Renal pelvis (tissue), 12 donors: ENCODE measurements around the gene ARF3. TPM values are rescaled to one million over a fixed set of nuclear protein-coding genes. Genes with fewer than 3 reads are reported as not detected.

Source experiments
- DNase-seq: peaks from one replicate; pipeline ENCODE4 v3.0.0-alpha.2; 2013
- long read RNA-seq, 16 experiments: transcript quantifications; one replicate each; lab custom pipeline, GENCODE V29; 2026
- polyA plus RNA-seq, 3 donors: library from polyadenylated mRNA; unstranded; fragments of 120-200 nt; gene quantifications; one replicate each; pipeline ENCODE4 v1.2.1, GENCODE V29; 2013; ENCODE audit not compliant: insufficient read length in 3 of 3

The ARF3 gene
- polyA plus RNA-seq = 100 to 1,000 TPM; 130 to 138 (median 138) TPM
- long read RNA-seq, donor 1, full-length matches to known transcripts = 40 of 45 reads
- long read RNA-seq, donor 1, partial matches to known transcripts = 5 of 45 reads
- long read RNA-seq, donor 1, other reads (novel, unspliced or antisense) = 0 of 45 reads
- long read RNA-seq, donor 2, full-length matches to known transcripts = 44 of 52 reads
- long read RNA-seq, donor 2, partial matches to known transcripts = 8 of 52 reads
- long read RNA-seq, donor 2, other reads (novel, unspliced or antisense) = 0 of 52 reads
- long read RNA-seq, donor 3, full-length matches to known transcripts = 44 of 44 reads
- long read RNA-seq, donor 3, partial matches to known transcripts = 0 of 44 reads
- long read RNA-seq, donor 3, other reads (novel, unspliced or antisense) = 0 of 44 reads
- long read RNA-seq, donor 4, full-length matches to known transcripts = 47 of 47 reads
- long read RNA-seq, donor 4, partial matches to known transcripts = 0 of 47 reads
- long read RNA-seq, donor 4, other reads (novel, unspliced or antisense) = 0 of 47 reads
- long read RNA-seq, donor 5, full-length matches to known transcripts = 20 of 20 reads
- long read RNA-seq, donor 5, partial matches to known transcripts = 0 of 20 reads
- long read RNA-seq, donor 5, other reads (novel, unspliced or antisense) = 0 of 20 reads
- long read RNA-seq, donor 6, full-length matches to known transcripts = 35 of 40 reads
- long read RNA-seq, donor 6, partial matches to known transcripts = 5 of 40 reads
- long read RNA-seq, donor 6, other reads (novel, unspliced or antisense) = 0 of 40 reads
- long read RNA-seq, donor 7, full-length matches to known transcripts = 30 of 43 reads
- long read RNA-seq, donor 7, partial matches to known transcripts = 13 of 43 reads
- long read RNA-seq, donor 7, other reads (novel, unspliced or antisense) = 0 of 43 reads
- long read RNA-seq, donor 8, full-length matches to known transcripts = 8 of 8 reads
- long read RNA-seq, donor 8, partial matches to known transcripts = 0 of 8 reads
- long read RNA-seq, donor 8, other reads (novel, unspliced or antisense) = 0 of 8 reads
- long read RNA-seq, donor 9, full-length matches to known transcripts = 69 of 69 reads
- long read RNA-seq, donor 9, partial matches to known transcripts = 0 of 69 reads
- long read RNA-seq, donor 9, other reads (novel, unspliced or antisense) = 0 of 69 reads
- long read RNA-seq, donor 10, full-length matches to known transcripts = 37 of 49 reads
- long read RNA-seq, donor 10, partial matches to known transcripts = 12 of 49 reads
- long read RNA-seq, donor 10, other reads (novel, unspliced or antisense) = 0 of 49 reads
- long read RNA-seq, donor 11, full-length matches to known transcripts = 34 of 34 reads
- long read RNA-seq, donor 11, partial matches to known transcripts = 0 of 34 reads
- long read RNA-seq, donor 11, other reads (novel, unspliced or antisense) = 0 of 34 reads
- long read RNA-seq, donor 12, full-length matches to known transcripts = 59 of 66 reads
- long read RNA-seq, donor 12, partial matches to known transcripts = 7 of 66 reads
- long read RNA-seq, donor 12, other reads (novel, unspliced or antisense) = 0 of 66 reads
- long read RNA-seq, donor 13, full-length matches to known transcripts = 14 of 14 reads
- long read RNA-seq, donor 13, partial matches to known transcripts = 0 of 14 reads
- long read RNA-seq, donor 13, other reads (novel, unspliced or antisense) = 0 of 14 reads
- long read RNA-seq, donor 14 = 0 reads
- long read RNA-seq, donor 15, full-length matches to known transcripts = 42 of 42 reads
- long read RNA-seq, donor 15, partial matches to known transcripts = 0 of 42 reads
- long read RNA-seq, donor 15, other reads (novel, unspliced or antisense) = 0 of 42 reads
- long read RNA-seq, donor 16, full-length matches to known transcripts = 44 of 50 reads
- long read RNA-seq, donor 16, partial matches to known transcripts = 6 of 50 reads
- long read RNA-seq, donor 16, other reads (novel, unspliced or antisense) = 0 of 50 reads

- DNase-seq = peak; percentile 96
These were observed at the start of gene ARF3 for GRCh38 chr12:48957141-48958048. ARF3 (minus strand) TSS chr12:48957487; CDS start chr12:48941095, 16,392 bp downstream.

DNA sequence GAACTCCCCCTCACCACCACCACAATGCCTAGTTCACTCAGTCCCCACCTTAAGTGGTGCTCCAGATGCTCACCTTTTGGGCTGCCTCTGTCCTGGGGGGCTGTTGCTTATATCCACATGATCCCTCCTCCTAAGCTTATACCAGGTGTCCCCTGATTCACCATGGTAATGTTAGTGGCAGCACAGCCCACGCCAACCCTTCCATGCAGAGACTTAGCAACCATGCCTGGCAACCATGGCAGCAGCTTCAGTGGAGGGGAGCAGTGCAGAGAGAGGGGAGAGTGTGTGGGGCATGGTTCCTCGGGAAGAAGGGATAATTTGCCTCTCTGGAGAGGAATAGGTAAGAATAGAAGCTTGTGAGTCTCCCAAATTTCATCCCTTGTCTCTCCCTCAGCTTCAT, 43.1 kb upstream of the ARF3 start:
- DNase-seq = no peak

GRCh38 chr12:48999371-49000131, 42.3 kb upstream of the ARF3 start, which contains the start of gene DDN:
DDN (minus strand) TSS chr12:48999375; CDS start chr12:48999287, 88 bp downstream.
- no peak for DNase-seq

DNA sequence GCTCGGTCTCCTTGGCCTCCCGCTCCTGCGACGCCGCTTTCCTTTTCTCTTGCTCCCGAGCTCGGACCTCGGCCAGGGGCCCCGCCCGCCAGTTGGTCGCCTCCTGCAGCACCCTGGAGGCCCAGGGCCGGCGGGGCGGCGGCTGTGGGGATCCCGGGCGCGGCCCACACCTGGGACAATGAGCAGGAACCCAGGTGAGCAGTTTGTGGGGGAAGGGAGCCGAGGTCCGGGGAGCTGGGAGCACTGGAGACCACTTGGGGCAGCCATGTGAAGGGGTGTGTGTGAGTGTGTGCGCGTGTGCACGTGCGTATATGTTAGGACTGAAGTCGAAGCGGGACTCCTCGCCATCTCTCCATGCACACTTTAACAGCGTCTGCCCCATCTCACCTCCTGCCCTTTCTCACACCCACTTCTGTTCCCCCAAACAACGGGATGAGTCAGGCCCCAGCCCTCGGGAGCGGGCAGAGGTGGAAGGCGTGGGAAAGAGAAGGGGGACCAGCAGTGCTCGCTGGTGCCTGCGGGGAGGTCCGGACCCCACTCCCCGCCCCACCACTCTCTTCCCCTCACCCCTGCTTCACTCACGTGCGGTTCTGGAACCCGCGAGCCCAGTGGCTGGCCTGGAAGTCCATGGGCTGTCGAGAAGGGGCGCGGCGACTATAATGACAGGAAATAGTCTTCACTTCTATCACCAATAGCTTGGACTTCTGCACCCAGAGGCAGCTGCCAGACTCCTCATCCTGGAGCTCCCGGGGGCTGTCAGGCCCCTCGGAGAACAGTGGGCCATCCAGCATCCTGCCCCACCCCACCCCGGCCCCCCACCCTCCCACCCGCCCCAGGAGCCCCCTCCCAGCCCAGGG, 41.4 kb upstream of the ARF3 start:
- no peak for DNase-seq

DNA sequence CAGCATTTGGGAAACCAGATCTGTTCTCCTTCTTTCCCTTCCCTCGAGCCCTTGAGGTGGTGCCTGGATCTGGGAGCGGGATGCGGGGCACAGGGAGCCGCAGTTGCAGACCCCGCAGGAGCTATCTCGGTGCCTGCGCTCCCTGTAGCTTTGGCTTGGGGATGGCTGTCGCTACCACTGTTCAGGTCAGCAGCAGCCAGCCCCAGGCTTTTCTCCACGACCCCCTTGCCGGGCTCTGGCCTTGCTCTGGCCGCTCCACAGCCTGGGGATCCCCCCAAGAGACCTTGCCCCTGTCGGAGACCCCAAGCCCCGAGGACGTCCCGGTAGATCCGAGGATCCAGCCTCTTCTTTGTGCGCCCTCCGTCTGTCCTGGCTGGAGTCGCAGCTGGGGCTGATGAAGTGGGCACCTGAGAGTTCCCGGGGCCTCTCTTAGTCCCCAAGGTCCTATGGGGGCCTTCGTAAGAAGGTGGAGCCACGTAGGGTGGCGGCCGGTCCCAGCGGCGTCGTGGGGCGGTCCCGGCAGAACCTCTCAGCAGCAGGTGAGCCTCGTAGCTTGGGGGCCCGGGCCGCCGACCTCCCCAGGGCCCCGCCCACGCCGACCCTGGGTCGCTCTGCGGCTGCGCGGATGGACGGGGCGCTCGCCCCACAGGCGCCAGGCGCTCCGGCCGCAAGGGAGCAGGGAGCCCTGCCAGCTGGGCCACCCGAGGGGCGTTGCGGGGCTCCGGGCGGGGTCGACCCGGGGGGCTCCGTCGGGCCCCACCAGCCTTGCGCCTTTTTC, 40.6 kb upstream of the ARF3 start:
- DNase-seq = no peak

GRCh38 chr12:48996794-48997718, 39.8 kb upstream of the ARF3 start:
- DNase-seq = peak; percentile 79

DNA sequence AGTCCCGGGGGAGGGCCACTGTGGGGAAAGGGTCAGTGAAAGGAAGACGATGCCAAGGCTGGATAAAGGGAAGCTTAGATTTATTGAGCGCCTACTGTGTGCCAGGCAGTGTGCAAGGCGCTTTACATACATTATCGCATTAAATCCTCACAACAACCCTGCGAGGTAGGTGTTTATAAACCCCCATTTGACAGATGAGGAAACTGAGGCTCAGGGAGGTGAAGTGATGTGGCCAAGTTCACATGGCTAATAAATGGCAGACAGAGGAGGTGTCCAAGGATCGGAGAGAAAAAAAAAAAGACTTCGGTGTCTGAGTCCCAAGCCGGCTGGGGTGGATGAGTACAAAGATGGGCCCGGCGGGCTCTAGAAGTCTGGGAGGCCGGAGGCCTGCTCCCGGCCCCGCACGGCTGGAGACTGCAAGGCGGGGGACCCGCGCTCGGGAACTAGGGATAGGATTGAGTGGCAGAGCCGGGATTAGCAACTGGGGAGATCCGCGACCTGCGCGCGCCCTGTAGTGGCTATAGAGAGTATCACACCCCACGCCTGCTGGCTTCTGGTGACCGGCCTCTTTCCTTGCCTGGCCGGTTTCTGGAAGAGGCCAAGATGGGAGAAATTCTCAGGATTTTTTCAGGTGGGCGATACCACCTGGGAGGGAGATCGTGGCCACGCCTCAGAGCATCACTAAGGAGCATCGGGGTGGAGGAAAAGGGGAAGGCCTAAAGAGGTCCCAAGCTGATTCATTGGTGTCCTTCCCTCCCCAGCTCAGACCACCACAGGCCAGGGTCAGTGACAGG, 38.0 kb upstream of the ARF3 start:
- DNase-seq = peak; percentile 90

GRCh38 chr12:48994224-48995085, 37.2 kb upstream of the ARF3 start:
- DNase-seq = no peak

DNA sequence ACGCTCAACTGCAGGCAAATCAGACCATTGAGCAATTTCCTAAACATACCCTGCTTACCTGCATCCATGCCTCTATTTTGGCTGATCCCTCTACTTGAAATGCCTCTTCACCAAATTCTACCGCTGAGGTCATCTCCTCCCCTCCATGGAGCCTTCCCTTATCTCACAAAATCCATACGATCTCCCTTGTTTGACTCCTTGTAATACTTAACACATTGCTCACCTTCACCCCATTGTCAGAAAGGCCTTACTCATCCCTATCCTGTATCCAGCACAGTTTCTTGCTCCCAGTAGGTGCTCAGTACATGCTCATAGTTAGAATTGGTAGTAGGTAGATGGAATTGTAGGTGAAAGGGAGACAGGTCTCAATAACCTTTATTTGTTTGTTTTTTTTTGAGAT, 36.5 kb upstream of the ARF3 start:
- no peak for DNase-seq

DNA sequence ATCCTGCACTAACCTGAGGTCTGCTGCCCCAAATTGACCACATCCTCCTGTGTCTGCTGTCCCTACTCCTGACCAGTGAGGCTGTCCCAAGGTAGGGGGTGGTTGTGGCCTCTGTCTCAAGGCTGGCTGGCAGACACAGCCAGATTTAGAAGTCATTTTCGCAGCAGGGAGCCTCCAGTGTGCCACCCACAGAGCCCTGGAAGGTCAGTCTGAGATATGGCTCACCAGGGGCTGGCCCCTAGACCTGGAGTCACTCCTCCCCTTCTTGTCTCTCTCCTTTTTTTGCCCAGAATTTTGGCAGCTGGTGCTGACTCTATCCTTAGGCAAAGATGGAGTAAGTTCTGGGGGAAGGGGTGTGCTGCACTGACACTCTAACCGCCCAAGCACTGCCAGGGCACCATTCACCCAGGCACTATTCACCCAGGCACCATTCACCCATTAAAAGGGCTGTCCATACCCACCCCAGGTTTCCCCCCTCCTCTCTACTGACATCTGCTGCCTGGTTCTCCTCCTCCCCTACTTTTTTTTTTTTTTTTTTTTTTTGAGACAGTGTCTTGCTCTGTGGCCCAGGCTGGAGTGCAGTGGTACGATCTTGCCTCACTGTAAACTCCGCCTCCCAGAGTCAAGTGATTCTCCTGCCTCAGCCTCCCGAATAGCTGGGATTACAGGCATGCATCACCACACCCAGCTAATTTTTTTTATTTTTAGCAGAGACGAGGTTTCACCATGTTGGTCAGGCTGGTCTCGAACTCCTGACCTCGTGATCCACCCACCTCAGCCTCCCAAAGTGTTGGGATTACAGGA, 34.2 kb upstream of the ARF3 start:
- DNase-seq = no peak

DNA sequence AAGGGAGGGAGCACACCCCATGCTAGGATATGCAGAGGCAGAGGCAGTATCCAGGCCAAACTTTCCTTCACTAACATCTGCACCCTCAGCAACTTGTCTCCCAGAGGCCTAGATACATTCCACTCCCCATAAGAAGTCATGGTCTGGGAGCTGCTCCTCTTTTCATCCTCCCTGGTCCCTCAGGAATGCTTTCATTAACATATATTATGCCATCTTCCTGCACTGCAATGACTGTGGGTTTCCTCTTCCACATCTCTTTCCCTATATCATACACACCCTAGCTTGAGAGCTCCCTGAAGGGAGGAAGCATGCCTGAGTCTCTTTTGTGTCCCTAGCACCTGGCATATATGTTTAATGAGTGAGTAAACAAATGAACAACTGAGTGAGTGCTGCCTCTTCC, 33.3 kb upstream of the ARF3 start:
- DNase-seq = no peak

DNA sequence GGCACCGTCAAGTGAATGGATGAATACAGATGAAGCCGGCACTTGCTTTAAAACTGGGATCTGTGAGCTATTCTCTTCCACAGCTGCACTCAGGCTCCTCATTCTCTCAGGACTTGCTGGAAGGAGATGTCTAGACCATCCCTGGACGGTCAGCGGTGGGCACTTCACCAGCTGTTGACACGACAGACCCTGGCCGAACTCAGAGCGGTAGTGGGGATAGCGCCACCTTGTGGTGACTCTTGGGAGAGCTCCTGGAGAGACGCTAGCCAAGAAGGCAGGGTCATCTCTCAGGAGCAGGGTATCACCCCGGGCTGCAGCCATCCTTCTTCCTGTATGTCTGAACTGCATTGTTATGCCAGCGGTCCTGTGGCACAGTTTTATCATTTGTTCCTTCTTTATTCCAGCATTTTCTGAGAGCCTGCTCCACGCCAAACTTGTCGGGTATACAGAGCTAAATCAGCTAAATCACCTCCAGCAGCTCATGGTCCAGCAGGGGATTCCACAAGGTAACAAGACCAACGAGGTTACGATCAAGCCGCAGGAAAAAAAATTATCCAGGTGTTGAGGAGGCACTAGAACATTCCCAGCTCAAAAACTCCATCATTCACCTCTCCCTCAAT, 30.9 kb upstream of the ARF3 start:
- DNase-seq = no peak
